NAMALWA (cell line): ENCODE results near the gene OR6C65.

ENCODE experiments used
- DNase-seq: peaks from one replicate; pipeline ENCODE4 v3.0.0-alpha.2; 2015; ENCODE audit warnings: low spot score

OR6C65 gene

GRCh38 chr12:55446326-55446725 is 46.0 kb downstream of the OR6C65 start:
- no peak for DNase-seq

- DNase-seq = no peak
Measured at GRCh38 chr12:55448825-55449224, 48.5 kb downstream of the OR6C65 start.
